RWPE2 (cell line): ENCODE results near the gene MSL2.
"Not testable (repeated sequence)": the region's sequence is repeated elsewhere in the genome, so short reads cannot be mapped to it uniquely, and the experiment has no call there.

Experiments
- ATAC-seq: fragments of 200-7000 bp; cut with Tn5 transposase; 3 replicates; pipeline ENCODE4 v1.9.1; 2021; ENCODE audit warnings: low read depth
- DNase-seq: peaks from one replicate; pipeline ENCODE4 v3.0.0-alpha.2; 2020; ENCODE audit warnings: low spot score
- H3K27ac ChIP-seq: fragments of 450-650 bp; 2 replicates; pipeline ENCODE4 v1.5.1; 2017; ENCODE audit warnings: mild to moderate bottlenecking; ENCODE audit not compliant: poor library complexity, severe bottlenecking
- H3K27me3 ChIP-seq: fragments of 250-450 bp; sonication (Bioruptor Pico); 2 replicates; pipeline ENCODE4 v1.5.1; 2021; ENCODE audit warnings: mild to moderate bottlenecking, moderate library complexity; ENCODE audit not compliant: insufficient read depth, poor library complexity, severe bottlenecking
- H3K36me3 ChIP-seq: fragments of 250-450 bp; sonication (Bioruptor Pico); 2 replicates; pipeline ENCODE4 v1.5.1; 2020; ENCODE audit warnings: low read depth, mild to moderate bottlenecking, moderate library complexity
- H3K4me1 ChIP-seq: fragments of 250-450 bp; sonication (Bioruptor Pico); 2 replicates; pipeline ENCODE4 v1.5.1; 2021; ENCODE audit warnings: mild to moderate bottlenecking, moderate library complexity; ENCODE audit not compliant: insufficient read depth, poor library complexity, severe bottlenecking
- H3K4me3 ChIP-seq: fragments of 250-450 bp; sonication (Bioruptor Pico); 2 replicates; pipeline ENCODE4 v1.5.1; 2021; ENCODE audit warnings: mild to moderate bottlenecking, moderate library complexity; ENCODE audit not compliant: severe bottlenecking
- H3K9me3 ChIP-seq: fragments of 250-450 bp; sonication (Bioruptor Pico); 2 replicates; pipeline ENCODE4 v1.5.1; 2021; ENCODE audit warnings: mild to moderate bottlenecking, moderate library complexity; ENCODE audit not compliant: severe bottlenecking
- CTCF ChIP-seq: fragments of 450-650 bp; IDR thresholded peaks from one replicate; pipeline ENCODE4 v1.5.1; 2017; ENCODE audit warnings: mild to moderate bottlenecking, moderate library complexity; ENCODE audit not compliant: poor library complexity, severe bottlenecking

Gene MSL2

DNA sequence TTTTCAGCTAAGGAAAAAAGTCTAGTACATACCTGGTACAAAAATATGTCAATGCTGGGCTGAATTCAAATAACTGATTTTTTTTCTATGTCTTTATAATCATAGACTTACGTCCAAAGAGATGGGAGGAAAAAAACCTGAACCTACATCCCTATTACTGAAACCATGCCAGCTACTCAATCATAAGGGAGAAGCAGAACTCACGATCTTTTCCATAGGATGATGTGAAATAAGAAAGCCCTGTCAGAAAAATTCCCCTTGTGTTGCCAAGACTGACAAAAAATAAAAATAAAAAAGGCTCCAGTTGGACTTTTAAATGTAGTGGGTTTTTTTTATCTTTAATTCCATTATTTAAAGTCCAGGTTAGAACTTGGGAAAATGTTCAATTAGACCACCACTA, 3.3 kb downstream of the MSL2 start:
- Histone ChIP-seq H3K27me3 (no peaks in the 10 kb centered on the region), H3K4me1 (peaks cover 16% of the 10 kb centered on the region), H3K36me3 (peaks cover 5% of the 10 kb centered on the region; the same call in 1 of the 2 replicates), H3K9me3 (no peaks in the 10 kb centered on the region), H3K27ac (peak overlapping the region; percentile 95), H3K4me3 (peak overlapping the region; percentile 89)
- TF ChIP-seq CTCF, result no peak
- ATAC-seq (no peak), DNase-seq (no peak)

DNA sequence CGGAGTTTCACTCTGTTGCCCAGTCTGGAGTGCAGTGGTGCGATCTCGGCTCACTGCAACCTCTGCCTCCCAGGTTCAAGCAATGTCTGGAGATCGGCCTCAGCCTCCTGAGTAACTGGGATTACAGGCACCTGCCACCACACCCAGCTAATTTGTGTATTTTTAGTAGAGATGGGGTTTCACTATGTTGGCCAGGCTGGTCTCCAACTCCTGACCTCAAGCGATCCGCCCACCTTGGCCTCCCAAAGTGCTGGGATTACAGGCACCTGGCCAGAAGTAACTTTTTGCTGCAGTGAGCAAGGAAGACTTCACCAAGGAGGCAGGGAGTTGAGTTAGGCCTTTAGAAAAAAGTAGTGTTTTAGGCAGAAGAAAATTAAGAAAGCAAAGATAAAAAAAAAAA, 3.9 kb downstream of the MSL2 start:
- Histone ChIP-seq H3K27ac (peak overlapping the region; percentile 95), H3K4me3 (peak overlapping the region; percentile 89), H3K4me1 (peaks cover 16% of the 10 kb centered on the region)
- not testable (repeated sequence) for DNase-seq, H3K36me3 ChIP-seq, H3K27me3 ChIP-seq, ATAC-seq, H3K9me3 ChIP-seq

- TF ChIP-seq CTCF, result no peak
- DNase-seq, result no peak
- H3K4me1 ChIP-seq, result peaks cover 28% of the 10 kb centered on the region
- no peaks in the 10 kb centered on the region for H3K9me3 ChIP-seq
- no peaks in the 10 kb centered on the region for H3K27me3 ChIP-seq
- peaks cover 4% of the 10 kb centered on the region; the same call in 1 of the 2 replicates for H3K36me3 ChIP-seq
- ATAC-seq, result no peak
- no peak overlapping the region for H3K27ac ChIP-seq
- no peak overlapping the region for H3K4me3 ChIP-seq
Observed at GRCh38 chr3:136189859-136190617, 6.1 kb downstream of the MSL2 start.

GRCh38 chr3:136189043-136189442, 7.1 kb downstream of the MSL2 start:
- H3K4me3 ChIP-seq, result no peak overlapping the region
- ATAC-seq, result no peak

GRCh38 chr3:136187868-136188267, 8.3 kb downstream of the MSL2 start:
- H3K27me3 ChIP-seq, result no peaks in the 10 kb centered on the region
- peaks cover 28% of the 10 kb centered on the region for H3K4me1 ChIP-seq
- H3K4me3 ChIP-seq, result no peak overlapping the region
- ATAC-seq (no peak), DNase-seq (no peak)
- no peaks in the 10 kb centered on the region for H3K9me3 ChIP-seq
- TF ChIP-seq CTCF, result no peak
- H3K36me3 ChIP-seq, result no peaks in the 10 kb centered on the region
- H3K27ac ChIP-seq, result peak overlapping the region; percentile 28

More at GRCh38 chr3:136189043-136189442, 7.1 kb downstream of the MSL2 start:
- no peak for TF ChIP-seq CTCF
- no peaks in the 10 kb centered on the region for H3K9me3 ChIP-seq
- H3K36me3 ChIP-seq, result no peaks in the 10 kb centered on the region
- H3K27me3 ChIP-seq, result no peaks in the 10 kb centered on the region
- no peak for DNase-seq
- H3K4me1 ChIP-seq, result peaks cover 28% of the 10 kb centered on the region
- no peak overlapping the region for H3K27ac ChIP-seq
